GM21526 (cell line): ENCODE measurements around the gene ZNF462.

Experiments
- ATAC-seq: cut with Tn5 transposase; IDR thresholded peaks from one replicate; pipeline ENCODE4 v1.9.1; 2021; ENCODE audit warnings: moderate library complexity; ENCODE audit not compliant: unreplicated experiment, low FRiP score

Gene ZNF462

DNA sequence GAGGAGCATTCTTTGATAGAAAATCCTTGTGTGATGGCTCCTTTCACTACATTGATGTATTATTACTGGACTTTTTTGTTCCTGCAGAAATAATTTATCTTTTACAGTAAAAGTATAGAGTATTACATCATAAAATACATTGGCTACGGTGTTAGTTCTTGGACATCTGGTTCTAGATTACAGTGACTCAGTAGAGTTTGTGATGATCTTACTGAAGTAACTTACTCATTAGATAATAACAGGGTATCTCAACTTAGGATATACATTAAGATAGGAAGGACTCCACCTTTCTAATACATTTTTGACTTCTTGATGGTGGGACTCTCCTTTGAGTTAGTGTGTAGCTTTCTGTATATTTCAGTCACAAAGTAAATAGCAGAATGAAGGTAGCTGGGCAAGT lies 59.1 kb downstream of the ZNF462 start:
- no peak for ATAC-seq

DNA sequence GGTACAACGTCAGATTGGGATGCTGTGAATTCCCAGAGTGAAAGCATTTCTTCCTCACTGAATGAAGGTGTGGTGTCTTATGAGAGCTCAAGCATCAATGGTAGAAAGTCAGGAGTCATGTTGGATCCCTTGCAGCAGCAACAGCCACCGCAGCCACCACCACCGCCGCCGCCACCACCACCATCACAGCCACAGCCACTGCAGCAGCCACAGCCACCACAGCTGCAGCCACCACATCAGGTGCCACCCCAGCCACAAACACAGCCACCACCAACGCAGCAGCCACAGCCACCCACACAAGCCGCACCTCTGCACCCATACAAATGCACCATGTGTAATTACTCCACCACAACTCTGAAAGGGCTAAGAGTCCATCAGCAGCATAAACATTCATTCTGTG lies 62.4 kb downstream of the ZNF462 start:
- no peak for ATAC-seq

DNA sequence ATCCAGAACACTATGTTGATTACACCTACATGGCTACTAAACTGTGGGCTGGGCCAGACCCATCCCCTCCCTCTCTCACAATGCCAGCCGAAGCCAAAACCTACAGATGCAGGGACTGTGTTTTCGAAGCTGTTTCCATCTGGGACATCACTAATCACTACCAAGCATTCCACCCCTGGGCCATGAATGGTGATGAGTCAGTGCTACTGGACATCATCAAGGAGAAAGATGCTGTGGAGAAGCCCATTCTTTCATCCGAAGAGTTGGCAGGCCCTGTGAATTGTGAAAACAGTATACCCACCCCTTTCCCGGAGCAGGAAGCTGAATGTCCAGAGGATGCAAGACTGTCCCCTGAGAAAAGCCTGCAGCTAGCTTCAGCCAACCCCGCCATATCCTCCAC lies 65.0 kb downstream of the ZNF462 start:
- ATAC-seq = no peak

DNA sequence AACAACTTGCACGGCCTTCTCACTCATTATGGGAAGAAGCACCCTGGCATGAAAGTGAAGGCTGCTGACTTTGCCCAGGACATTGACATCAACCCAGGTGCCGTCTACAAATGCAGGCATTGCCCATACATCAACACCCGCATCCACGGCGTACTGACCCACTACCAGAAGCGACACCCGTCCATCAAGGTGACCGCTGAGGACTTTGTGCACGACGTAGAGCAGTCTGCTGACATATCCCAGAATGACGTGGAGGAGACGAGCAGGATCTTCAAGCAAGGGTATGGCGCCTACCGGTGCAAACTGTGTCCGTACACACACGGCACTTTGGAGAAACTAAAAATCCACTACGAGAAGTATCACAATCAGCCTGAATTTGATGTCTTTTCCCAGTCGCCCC lies 65.4 kb downstream of the ZNF462 start:
- no peak for ATAC-seq

DNA sequence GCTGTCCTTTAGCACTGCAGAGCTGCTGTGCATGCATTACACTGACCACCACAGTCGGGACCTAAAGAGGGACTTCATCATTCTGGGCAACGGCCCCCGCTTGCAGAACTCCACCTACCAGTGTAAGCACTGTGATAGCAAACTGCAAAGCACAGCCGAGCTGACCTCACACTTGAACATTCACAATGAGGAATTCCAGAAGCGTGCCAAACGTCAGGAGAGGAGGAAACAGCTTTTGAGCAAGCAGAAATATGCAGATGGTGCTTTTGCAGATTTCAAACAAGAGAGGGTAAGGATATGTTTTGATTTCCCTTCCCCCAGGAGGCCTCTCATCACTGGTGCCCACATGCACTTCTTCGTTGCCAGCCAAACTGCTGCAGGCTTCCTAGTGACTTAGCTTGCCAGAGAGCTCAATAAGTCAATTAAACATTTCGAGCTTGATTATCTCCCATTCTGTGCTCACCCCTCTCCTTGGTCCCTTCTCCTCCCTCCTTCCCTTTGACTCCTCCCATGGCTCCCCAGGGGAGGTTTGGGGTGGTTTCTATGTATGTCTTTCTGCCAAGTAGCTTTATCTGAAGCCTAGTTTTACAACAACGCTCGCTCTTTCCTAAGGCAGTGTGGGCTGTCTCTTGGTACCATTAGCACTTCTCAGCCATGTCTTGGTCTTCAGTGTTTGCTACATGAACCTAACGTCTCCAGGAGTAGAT lies 66.7 kb downstream of the ZNF462 start:
- ATAC-seq = no peak

DNA sequence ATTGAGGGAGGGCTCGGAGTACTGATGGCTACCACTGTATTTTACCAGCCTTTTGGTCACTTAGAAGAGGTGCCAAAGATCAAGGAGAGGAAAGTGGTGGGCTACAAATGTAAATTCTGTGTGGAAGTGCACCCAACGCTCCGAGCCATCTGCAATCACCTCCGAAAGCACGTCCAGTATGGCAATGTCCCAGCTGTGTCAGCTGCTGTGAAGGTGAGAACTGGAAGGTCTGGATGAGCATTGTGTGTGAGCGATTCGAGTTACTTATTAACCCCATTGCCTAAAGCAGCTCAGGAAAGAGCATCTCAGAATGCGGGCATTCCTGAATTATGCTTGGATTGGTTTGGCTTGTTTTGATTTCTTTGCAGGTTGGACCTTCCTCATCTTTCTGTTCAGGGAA lies 67.5 kb downstream of the ZNF462 start:
- no peak for ATAC-seq

DNA sequence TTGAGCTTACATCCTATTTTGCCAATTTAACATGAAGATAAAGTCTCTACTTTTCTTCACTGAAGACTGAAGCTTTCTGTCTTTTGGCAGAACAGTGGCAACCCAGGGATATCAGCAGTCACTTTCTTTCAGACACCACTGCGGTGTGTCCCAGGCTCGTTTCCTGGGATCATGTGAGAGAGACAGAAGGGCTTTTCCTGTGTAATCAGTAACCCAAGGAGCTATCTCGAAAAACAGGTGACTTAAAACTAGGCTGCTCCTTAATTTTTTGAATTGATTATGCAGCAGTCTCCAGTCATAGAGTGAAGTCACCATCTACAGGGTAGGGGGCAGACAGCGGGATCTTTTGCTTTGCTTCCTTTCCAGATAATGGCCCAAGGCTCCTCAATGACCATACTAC lies 68.5 kb downstream of the ZNF462 start:
- no peak for ATAC-seq

DNA sequence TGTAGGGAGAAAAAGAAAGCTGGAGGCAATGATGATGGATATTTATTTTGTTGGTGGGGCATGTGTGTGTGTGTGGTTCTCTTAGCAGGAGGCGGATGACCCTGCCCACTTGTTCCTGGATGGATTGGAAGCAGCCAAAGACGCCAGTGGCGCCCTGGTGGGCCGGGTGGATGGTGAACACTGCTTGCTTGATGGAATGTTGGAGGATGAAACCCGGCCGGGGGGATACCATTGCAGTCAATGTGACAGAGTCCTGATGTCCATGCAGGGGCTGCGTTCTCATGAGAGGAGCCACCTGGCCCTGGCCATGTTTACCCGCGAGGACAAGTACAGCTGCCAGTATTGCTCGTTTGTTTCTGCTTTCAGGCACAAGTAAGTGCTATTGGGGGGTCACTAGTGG lies 69.2 kb downstream of the ZNF462 start:
- ATAC-seq = no peak

DNA sequence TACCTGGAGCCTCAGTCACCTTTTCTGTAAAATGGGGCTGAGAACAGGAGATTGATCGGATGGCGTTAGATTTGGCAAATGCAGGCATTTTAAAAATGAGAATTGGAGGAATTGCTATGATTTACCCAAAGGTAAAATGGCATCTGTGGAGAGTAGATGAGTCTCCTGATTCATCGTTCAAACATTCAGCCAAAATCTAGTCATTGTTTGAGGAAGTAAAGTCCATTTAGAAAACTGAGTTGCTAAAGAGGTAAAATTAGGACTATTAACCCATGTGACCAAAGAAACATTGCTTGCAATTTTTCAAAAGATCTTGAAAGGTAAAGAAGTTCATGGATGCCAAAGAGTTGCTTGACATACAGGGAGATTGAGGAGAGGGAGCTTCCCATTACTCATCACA lies 69.7 kb downstream of the ZNF462 start:
- no peak for ATAC-seq

DNA sequence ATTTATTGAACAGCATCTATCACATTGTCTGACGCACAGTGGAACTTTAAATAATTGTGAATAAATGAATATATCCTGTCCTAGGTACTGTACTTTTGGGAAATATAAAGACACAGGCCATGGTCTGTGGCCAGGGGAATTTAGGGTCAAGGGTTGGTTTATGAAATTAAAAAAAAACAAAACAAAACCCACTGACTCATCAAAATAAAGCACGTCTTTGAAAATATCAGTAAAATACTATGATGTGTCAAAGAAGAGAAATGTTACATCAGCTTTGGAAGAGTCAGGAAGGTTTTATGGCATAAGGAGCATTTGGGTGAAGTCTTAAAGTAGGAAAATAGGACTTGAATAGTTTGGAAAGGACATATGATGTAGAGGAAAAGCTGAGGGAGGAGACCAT lies 70.5 kb downstream of the ZNF462 start:
- no peak for ATAC-seq

DNA sequence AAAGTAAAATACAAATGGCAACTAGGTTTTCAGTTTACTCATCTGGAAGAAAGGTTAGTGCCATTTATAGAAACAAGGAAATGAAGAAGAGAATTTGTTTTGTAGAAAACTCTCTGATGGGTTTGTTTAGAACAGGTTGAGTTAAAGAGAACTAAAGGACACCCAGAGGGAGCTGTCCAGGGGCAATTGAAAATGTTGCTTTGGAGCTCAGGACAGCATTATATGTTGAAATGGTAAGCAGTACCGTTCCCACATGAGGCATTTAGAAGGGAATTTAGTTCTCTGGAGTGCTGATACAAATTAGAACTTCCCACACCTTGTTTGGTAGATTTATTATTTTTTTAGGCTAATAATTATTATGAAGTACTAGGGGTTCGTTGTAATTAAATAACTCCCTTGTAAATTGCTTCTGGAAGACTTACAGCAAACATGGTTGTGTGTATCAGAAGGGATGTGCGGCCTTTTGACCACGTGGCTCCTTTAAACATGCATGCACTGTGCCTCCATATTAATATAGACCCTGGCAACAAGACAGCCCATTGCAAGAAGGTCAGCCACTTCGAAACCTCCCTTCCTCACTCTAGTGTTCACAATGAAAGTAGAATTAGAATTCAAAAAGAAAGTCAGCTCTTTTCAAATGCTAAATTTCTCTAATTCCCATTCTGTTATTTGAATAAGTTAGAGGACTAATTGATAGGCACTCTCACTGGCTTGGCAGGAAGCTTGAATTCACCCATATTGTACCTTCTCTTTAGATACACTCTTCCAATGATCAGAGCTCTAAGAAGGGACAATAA lies 71.7 kb downstream of the ZNF462 start:
- no peak for ATAC-seq

DNA sequence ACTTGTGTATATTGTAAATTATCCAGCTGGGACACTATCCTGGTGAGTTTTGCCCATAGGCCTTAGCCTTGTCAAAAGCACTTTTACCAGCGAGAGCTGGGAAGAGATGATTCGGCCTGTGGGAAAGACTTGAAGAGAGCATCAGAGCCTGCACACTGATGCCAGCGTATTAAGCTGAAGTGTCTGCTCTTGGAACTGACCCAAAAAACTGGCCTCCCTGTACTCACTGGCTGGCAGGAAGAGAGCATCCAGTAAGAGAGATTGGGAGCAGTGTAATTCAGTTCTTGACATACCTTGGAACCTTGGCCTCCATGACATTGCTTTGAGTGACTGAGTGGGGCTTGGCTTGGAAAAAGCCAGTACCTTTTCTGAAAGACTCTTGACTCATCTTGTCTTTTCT lies 73.7 kb downstream of the ZNF462 start:
- no peak for ATAC-seq

DNA sequence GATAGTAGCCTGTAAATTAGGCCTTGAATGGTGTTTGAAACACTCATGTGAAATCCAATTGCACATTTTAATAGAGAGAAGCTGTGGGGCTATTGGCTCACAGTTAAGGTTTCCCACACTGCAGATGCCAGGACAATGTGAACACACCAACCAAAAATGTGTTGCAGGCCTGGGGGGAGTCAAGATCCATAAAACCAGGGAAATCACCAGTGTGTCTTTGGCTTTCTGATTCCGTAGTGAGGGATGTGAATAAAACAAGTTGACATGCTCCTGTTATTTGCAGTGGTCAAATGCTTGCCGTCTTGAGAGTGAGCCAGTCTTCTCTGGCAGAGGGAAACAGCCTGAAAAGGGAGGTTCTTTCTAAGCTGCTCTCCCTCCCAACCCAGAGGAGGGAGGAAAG lies 79.0 kb downstream of the ZNF462 start:
- no peak for ATAC-seq

DNA sequence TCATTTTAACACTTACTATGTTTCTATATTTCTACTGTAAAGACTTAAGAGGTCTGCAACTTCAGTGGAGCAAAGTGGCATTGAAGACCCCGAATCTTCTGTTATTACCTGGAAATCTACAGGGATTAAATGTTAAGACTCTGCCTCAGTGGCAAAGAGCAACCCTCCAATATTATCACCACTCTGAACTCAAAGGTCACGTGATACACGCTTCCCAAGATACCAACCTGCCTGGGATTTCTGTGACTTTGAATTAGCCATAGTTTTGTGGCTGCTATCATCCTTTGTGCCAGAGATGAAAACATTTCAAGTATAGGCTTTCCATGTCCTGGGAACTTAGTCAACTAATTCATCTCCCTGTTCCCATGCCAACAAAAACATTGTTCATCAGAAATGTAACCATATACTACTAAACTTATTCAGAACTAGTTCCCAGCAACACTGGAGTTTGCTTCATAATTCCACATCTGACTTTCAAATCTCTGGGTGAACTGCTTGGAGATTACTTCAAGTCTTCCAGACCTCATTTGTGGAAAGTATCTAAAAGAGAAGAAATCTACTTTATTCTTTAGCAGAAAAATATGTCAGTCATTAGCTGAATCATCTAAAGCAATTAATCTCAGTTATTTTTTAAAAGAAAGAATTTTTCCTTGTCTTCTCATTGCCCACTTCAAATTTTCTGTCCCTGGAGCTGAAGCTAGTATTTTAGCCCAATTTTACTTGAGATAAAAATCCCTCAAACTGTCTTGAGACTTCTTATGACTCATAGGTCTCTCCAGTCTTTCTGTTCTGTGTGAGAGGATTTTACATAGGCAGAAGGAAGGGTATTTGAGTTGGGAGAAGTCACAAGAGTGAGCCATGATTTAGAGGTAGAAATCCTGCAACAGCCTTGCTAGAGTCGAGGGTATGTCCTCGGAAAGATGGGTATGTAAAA lies 83.0 kb downstream of the ZNF462 start:
- no peak for ATAC-seq

DNA sequence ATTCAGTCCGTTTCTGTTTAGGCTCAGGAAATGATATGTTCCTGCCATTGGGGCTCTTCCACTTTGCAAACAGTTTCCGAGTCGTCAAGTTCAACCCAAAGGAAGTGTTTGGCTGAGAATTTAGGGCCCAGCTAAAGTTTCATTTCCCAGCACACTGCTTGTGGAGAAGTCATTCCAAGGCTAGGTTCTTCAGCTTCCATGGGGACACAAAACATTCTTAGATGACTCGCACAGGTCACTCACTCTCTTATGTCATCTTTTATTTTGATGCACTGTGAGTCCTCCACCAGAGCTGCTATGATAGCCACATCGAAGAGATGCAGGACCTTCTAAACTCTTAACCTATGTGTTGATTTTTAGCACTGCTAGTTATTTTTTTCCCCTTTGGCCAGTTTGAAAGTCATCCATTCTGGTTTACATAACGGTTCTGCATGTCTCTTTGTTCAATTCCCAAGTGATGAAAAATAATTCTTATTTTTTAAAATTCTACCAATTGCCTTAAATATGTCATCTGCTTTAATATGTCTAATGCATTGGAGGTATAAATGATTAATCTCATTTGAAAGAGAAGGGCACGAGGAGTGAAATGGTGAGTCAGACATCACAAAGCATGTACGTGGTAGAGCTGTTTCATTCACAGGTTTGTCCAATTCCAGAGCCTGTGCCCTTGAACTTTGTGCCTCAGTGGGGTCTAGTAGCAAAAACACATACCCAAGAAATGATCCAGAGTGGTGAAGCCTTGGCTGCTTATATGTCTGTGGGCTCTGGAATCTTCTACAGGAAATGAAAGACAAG lies 84.3 kb downstream of the ZNF462 start:
- no peak for ATAC-seq

DNA sequence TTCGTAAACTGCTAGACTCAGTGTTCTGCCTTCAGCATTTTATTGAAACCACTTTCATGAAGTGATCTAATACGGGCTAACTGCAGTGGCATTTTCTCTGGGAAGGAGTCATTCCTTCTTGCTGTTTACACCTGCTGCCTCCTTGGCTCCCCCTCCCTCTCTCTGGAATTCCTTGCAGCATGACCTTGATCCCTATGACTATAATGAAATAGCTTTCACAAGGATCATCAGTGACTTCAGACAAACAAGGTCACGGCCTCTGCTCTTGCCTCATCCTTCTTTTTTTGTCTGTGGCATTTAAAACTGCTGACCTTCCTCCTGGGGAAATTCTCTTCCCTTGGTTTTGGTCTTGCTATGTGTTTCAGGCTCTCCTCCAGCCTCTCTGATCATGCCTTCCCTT lies 90.2 kb downstream of the ZNF462 start:
- ATAC-seq = no peak

DNA sequence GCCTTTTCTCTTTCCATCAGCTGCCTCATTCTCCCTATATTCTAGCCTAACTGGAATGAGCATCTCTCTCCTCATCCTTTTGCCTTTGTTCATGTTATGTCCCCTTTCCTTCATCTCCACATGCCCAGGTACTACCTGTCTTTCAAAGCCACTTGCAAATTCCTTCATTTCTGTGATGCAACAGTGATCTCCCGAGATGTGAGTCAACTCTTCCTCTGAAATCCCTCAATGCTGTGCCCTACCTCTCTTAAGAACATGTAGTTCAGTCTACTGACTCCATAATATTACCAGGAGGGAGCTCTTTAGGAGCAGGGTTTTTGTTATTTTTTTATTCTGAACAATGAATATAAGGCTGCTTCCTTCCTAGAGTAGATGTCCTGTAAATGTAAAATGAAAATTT lies 91.6 kb downstream of the ZNF462 start:
- ATAC-seq = no peak

DNA sequence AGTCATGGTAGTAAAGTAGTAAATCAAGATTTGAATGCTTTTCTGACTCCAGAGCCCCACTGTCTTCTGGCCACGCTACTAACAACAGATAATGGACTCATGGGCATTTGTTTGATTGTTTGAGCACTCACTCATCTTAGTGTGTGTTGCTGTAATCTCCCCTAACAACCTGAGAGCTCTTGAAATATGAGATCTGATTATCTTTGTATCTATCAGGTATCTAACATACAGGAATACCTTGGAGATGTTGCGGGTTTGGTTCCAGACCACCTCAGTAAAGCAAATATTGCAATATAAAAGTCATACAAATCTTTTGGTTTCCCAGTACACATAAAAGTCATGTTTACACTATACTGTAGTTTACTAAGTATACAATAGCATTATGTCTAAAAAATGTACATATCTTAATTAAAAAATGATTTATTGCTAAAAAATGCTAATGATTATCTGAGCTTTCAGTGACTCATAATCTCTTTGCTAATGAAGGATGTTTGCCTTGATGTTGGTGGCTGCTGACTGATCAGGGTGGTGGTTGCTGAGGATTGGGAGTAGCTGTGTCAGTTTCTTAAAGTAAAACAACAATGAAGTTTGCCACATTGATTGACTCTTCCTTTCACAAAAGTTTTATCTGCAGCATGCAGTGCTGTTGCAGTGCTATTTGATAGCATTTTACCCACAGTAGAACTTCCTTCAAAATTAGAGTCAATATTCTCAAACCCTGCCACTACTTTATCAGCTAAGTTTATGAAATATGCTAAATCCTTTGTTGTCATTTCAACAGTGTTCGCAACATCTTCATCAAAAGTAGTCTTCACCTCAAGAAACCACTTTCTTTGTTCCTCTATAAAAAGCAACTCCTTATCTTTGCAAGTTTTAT lies 92.2 kb downstream of the ZNF462 start:
- no peak for ATAC-seq

DNA sequence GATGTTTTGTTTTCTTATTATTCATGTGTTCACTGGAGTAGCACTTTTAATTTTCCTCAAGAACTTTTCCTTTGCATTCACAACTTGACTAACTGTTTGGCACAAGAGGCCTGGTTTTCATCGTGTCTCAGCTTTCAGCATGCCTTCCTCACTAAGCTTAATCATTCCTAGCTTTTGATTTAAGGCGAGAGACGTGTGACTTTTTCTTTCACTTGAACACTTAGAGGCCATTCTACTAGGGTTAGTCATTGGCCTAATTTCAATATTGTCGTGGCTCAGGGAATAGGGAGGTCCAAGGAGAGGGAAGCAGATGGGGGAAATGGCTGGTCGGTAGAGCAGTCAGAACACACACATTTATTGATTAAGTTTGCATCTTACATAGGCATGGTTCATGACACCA lies 94.0 kb downstream of the ZNF462 start:
- no peak for ATAC-seq
